HuH-7 (cell line): Measurements from ENCODE around the gene ARL2BP.
"Not testable (repeated sequence)": the region's sequence is repeated elsewhere in the genome, so short reads cannot be mapped to it uniquely, and the experiment has no call there.

Source experiments
- DNase-seq: peaks from one replicate; pipeline ENCODE4 v3.0.0; 2011; ENCODE audit warnings: low spot score

The ARL2BP gene

GRCh38 chr16:57244767-57245471, at the start of gene ARL2BP:
Gene ARL2BP (plus strand): TSS chr16:57245259. CDS start chr16:57245368, 109 bp downstream.
- DNase-seq = peak; percentile 96

DNA sequence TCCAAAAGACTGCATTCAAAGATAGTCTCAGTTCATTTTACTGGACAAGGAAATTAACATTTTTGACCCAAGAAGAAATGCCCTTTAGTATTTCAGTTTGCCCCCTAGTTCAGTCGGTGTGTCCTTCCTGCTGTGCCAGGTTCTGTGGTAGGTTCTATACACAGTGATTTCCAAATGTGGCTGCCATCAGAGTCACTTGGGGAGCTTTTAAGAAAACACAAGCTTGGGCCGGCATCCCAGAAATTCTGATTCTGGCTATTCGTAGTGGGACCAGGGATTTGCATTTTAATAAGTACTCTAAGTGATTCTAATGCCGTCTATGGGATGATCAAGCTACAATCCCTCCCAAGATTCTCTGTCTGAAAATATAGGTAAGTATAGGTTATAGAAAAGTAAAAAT, 48.8 kb upstream of the ARL2BP start:
- no peak for DNase-seq

DNA sequence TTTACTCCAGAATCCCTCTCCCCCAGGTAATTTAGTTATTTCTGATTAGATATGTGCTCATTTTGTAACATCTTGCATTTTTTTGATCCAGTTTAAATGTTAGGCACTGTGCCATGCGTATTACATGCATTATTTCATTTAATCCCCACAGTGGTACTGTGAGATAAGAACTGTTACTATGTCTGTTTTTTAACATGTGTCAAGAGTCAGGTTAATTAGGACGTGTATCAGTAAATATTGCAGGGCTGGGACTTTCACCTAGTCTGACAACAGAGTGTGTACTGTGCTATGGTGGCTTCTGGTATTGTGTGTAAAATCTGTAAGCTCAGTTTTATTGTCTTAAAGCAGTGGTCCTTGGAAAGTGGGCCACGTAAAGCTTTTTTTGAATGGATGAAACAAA, 48.3 kb upstream of the ARL2BP start:
- DNase-seq = no peak

DNA sequence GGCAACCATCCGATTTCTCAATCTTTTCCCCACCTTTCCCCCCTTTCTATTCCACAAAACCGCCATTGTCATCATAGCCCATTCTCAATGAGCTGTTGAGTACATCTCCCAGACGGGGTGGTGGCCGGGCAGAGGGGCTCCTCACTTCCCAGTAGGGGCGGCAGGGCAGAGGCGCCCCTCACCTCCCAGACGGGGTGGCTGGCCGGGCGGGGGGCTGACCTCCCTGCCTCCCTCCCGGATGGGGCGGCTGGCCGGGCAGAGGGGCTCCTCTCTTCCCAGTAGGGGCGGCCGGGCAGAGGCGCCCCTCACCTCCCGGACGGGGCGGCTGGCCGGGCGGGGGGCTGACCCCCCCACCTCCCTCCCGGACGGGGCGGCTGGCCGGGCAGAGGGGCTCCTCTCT, 44.7 kb upstream of the ARL2BP start:
- DNase-seq = not testable (repeated sequence)

DNA sequence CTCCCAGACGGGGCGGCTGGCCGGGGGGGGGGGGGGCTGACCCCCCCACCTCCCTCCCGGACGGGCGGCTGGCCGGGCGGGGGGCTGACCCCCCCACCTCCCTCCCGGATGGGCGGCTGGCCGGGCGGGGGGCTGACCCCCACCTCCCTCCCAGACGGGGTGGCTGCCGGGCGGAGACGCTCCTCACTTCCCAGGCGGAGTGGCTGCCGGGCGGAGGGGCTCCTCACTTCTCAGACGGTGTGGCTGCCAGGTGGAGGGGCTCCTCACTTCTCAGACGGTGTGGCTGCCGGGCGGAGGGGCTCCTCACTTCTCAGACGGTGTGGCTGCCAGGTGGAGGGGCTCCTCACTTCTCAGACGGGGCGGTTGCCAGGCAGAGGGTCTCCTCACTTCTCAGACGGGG, 44.1 kb upstream of the ARL2BP start:
- DNase-seq = not testable (repeated sequence)

- DNase-seq = no peak
Observed at GRCh38 chr16:57202095-57202886, 42.8 kb upstream of the ARL2BP start.

DNA sequence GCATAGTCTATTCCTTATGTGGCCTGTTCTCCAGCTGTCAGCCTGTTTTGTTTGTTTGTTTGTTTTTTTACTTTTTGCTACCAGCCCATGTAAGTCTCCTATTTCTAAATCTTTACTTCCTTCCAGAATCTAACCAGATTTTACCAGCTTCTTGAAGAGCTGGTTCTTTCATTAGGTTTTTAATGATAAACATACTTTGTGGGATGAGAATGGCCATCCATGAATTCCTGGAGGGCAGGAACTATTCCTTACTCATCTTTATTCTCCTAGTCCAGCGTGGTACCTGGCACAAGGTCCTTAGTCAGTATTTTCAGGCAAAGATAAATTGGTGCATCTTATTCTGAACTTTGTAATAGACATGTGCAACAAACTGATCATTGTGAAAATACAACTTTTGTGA, 41.6 kb upstream of the ARL2BP start:
- DNase-seq = no peak

- no peak for DNase-seq
Observed at GRCh38 chr16:57204675-57205074, 40.4 kb upstream of the ARL2BP start.

DNA sequence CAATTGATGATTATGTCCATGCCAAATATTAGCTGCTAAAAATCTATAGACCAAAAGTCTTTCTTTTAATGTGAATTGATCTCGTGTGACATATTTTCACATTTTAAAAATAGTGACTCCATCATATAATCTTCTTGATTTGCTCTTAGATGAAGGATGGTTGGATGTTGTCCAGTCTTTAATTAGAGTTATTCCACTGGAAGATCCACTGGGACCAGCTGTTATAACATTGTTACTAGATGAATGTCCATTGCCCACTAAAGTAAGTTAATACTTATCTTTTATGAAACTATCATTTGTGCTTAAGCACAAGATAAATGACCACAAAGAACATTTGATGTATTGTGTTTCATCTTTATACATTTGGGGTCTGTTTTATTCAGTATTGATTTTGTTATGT, 36.1 kb upstream of the ARL2BP start:
- DNase-seq = no peak

DNA sequence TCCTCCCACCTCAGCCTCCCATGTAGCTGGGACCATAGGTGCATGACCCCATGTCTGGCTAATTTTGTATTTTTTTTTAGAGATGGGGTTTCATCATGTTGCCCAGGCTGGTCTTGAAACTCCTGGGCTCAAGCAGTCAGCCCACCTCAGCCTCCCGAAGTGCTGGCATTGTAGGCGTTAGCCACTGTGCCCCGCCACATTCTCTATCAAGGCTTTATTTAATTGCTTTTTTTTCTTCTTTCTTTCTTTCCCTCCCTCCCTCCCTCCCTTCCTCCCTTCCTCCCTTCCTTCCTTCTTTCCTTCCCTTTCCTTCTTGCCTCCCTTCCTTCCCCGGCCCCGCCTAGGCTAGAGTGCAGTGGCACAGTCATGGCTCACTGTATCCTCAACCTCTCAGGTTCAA, 35.3 kb upstream of the ARL2BP start:
- DNase-seq = no peak

GRCh38 chr16:57213462-57213861, 31.6 kb upstream of the ARL2BP start:
- no peak for DNase-seq

GRCh38 chr16:57216968-57217367, 28.1 kb upstream of the ARL2BP start:
- no peak for DNase-seq

DNA sequence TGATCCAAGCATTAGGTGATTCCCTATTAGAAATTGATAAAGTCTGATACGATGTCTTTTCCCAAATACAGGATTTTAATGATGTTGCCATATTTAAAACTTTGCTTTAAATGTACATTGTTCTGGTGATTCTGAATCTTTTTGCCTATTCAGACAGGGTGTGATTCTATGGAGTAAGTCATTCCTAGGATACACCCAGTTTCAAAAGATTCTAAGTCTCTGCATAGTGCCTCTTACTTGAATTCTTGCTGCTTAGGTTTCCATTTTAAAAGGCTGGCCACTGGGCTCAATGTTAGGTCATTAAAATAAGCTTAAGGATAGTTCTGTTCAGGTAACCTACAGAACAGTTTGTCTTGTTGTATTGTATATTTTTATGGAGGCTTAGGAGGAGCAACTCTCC, 22.0 kb upstream of the ARL2BP start:
- no peak for DNase-seq

GRCh38 chr16:57224651-57225335, 20.3 kb upstream of the ARL2BP start:
- no peak for DNase-seq

DNA sequence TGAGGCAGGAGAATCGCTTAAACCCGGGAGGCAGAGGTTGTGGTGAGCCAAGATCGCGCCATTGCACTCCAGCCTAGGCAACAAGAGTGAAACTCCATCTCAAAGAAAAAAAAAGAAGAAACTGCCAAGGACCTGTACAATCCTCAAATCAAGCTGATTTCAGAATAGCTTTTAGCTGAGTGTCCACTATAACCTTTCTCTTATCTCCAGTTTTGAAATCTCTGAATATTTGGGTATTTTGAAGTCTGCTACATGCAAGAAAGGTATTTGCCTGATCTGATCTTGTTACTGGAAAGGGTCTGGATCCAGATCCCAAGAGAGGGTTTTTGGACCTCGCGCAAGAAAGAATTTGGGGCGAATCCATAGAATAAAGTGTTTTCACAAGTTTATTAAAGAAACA, 19.1 kb upstream of the ARL2BP start:
- DNase-seq = no peak

DNA sequence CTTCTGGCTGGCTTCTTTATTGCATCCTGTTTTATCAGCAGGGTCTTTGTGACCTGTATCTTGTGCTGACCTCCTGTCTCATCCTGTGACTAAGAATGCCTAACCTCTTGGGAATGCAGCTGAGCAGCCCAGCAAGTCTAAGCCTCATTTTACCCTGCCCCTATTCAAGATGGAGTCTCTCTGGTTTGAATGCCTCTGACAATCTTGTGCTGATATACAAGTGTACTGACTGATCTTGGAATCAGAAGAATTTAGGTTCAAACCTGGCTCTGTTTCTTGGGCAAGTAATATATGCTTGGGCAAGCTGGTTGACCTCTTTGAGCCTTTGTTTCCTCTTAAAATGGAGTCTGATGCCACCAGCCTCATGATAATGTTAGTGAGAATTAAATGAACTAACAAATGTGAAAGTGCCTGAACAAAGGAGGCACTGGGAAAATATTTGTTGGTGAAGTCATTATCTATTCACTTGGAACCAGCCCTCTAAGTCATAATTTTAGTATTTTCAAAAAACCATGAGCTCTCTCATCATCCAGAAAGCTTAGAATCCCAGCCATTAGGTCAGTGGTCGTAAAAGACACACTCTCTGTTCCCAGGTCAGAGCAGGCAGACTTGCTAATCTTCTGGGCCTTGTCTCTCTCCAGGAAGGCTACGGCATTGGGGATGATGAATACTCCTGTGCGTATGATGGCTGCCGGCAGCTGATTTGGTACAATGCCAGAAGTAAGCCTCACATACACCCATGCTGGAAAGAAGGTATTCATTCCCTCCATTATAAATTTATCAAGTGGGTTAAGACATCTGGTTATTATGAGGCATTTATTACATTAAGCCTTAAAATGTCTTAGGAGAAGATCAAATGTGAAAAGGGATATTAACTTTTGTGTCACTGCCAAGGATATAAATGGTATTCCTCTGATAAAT, 18.1 kb upstream of the ARL2BP start:
- DNase-seq = no peak

- DNase-seq = no peak
Observed at GRCh38 chr16:57229079-57229478, 16.0 kb upstream of the ARL2BP start.

DNA sequence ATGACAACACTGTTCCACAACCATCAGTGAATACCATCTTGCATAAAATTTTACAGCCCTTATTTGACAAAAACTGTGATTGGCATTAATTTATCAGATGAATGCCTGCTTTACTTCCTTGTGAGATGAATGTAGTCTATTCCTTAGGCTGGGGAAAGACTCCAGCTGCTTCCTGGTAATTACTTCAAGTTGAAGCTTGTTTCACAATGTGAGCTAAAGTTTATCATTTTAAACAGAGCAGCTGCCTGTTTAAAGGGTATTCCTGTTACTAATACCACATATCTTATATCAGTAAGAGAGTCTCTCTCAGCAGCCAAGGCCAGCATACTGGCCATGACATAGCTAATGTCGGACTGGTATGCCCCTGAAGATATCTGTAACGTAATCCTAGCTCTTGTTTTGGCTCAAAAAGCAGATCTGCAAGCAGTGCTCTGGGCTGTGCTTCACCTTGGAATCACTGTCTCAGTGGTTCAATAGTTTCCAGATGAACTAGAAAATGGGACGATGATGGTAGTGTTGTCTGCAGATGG, 13.2 kb upstream of the ARL2BP start:
- no peak for DNase-seq

- no peak for DNase-seq
Observed at GRCh38 chr16:57233944-57234706, 10.9 kb upstream of the ARL2BP start.

DNA sequence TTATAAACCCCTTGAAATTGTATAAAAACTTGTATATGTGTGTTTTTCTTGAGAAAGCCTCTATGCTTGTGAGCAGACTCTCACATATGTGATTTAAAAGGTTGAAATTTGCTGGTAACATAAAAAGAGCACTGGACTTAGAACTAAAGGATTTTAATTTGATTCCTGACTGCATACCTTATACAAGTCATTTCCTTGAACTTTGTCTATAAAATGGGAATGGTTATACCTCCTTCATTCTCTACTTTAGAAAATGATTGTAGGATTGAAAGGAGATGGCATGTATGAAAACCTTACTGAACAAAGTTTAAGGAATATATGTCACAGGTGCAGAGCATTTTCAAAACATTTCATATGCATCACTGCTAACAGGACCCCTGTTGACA, 10.4 kb upstream of the ARL2BP start:
- DNase-seq = no peak
